Aorta (tissue), 5 donors: ENCODE data around the gene TERT. TPM values are rescaled to one million over a fixed set of nuclear protein-coding genes. Genes with fewer than 3 reads are reported as not detected.
"Not testable (repeated sequence)": the region's sequence is repeated elsewhere in the genome, so short reads cannot be mapped to it uniquely, and the experiment has no call there.

Experiments used
- ATAC-seq: fragments of 200-7000 bp; cut with Tn5 transposase; one replicate; pipeline ENCODE4 v1.9.1; 2022; ENCODE audit warnings: moderate library complexity; ENCODE audit not compliant: low FRiP score
- DNase-seq, 2 donors: peaks; one replicate each; pipeline ENCODE4 v3.0.0-alpha.2; 2020
- H3K27ac ChIP-seq, 2 donors: one replicate each; pipeline ENCODE4 v1.5.1; 2013; ENCODE audit warnings: low read length in 2 of 2, mild to moderate bottlenecking in 2 of 2, moderate library complexity in 2 of 2, control low read depth in 1 of 2, inconsistent platforms in 1 of 2, low read depth in 1 of 2
- H3K27me3 ChIP-seq, 2 donors: one replicate each; pipeline ENCODE4 v1.6.1; 2013; ENCODE audit warnings: control low read depth in 1 of 2, low read length in 1 of 2, mild to moderate bottlenecking in 1 of 2, moderate library complexity in 1 of 2; ENCODE audit not compliant: insufficient read depth in 2 of 2, control insufficient read depth in 1 of 2
- H3K36me3 ChIP-seq, 2 donors: one replicate each; pipeline ENCODE4 v1.6.1; 2013; ENCODE audit warnings: control low read depth in 1 of 2, low read length in 1 of 2, mild to moderate bottlenecking in 1 of 2; ENCODE audit not compliant: insufficient read depth in 2 of 2, control insufficient read depth in 1 of 2
- H3K4me1 ChIP-seq, 2 donors: one replicate each; pipeline ENCODE4 v1.6.1; 2013; ENCODE audit warnings: low read length in 2 of 2, control low read depth in 1 of 2, mild to moderate bottlenecking in 1 of 2, moderate library complexity in 1 of 2; ENCODE audit not compliant: insufficient read depth in 2 of 2, control insufficient read depth in 1 of 2
- H3K4me3 ChIP-seq, 2 donors: one replicate each; pipeline ENCODE4 v1.5.1; 2013; ENCODE audit warnings: low read length in 2 of 2, control low read depth in 1 of 2, mild to moderate bottlenecking in 1 of 2
- H3K9me3 ChIP-seq: one replicate; pipeline ENCODE4 v1.6.1; 2013; ENCODE audit warnings: mild to moderate bottlenecking, low read length; ENCODE audit not compliant: control insufficient read depth
- WGBS, 2 donors: extraction: QIAGEN DNeasy Blood & Tissue Kit; methylation state at CpG; one replicate each; pipeline ENCODE4 v1.1.7; 2013; 5-methylcytosine and 5-hydroxymethylcytosine counted together
- intact Hi-C, 2 donors: fragments of 100-400 bp; cut with DNase I; formaldehyde crosslinking; loops; one replicate each; pipeline versions ENCODE4 v1.14.2 to v1.15.0; 2022
- polyA plus RNA-seq, 2 donors: library from polyadenylated mRNA; stranded (reverse); fragments of 200-250 nt; gene quantifications; one replicate each; pipeline ENCODE4 v1.2.3, GENCODE V29; 2013
- total RNA-seq, 2 donors: library from RNA; stranded (reverse); fragmentation: NEBNext Ultra II Directional; extraction: Animal tissue kit (Norgen Biotek cat#: 25700); gene quantifications; one replicate each; pipeline ENCODE4 v1.2.1, GENCODE V29; 2021
- donor health status: healthy with polysubstance abuse.
- donor health status: Bipolar disorder and iron deficiency.
- donor health status: DM: no; HTN: no; CAD: no.
- donor health status: DM: no; HTN: no; CAD: no.
- donor health status: DM: yes; HTN: yes; CAD: no.

TERT gene
- total and polyA plus RNA-seq, 4 donors, result not detected

- 91 to 95% methylated on average over 14 of the region's 14 CpGs for WGBS, 2 donors
- ATAC-seq, result no peak
Measured at GRCh38 chr5:1333986-1334385, 39.1 kb upstream of the TERT start.

GRCh38 chr5:1333286-1333685, 38.4 kb upstream of the TERT start:
- ATAC-seq, H3K4me3 ChIP-seq, DNase-seq, H3K4me1 ChIP-seq, intact Hi-C loops, H3K9me3 ChIP-seq, H3K27me3 ChIP-seq, H3K27ac ChIP-seq: not testable (repeated sequence)
- 88 to 92% methylated on average over 5 of the region's 5 CpGs for WGBS, 2 donors
- peaks cover 0 to 11% of the 10 kb centered on the region in 2 donors for H3K36me3 ChIP-seq

More at GRCh38 chr5:1333986-1334385, 39.1 kb upstream of the TERT start:
- intact Hi-C loops, result no loop called here
- H3K36me3 ChIP-seq, result peaks cover 0 to 11% of the 10 kb centered on the region in 2 donors
- H3K4me3 ChIP-seq, result no peak overlapping the region
- H3K9me3 ChIP-seq, result no peaks in the 10 kb centered on the region
- no peaks in the 10 kb centered on the region for H3K27me3 ChIP-seq
- H3K27ac ChIP-seq, result no peak overlapping the region
- peak; percentile 26 to 57 for DNase-seq
- no peaks in the 10 kb centered on the region for H3K4me1 ChIP-seq

- Histone ChIP-seq H3K9me3 (no peaks in the 10 kb centered on the region), H3K27ac (no peak overlapping the region), H3K4me1 (no peaks in the 10 kb centered on the region), H3K36me3 (peaks cover 0 to 11% of the 10 kb centered on the region in 2 donors), H3K4me3 (no peak overlapping the region), H3K27me3 (no peaks in the 10 kb centered on the region)
- WGBS, 2 donors, result 82 to 87% methylated on average over 11 of the region's 11 CpGs
- intact Hi-C loops, result no loop called here
- DNase-seq (peak in 1 of 2 donors; percentile 30), ATAC-seq (no peak)
Measured at GRCh38 chr5:1332461-1333001, 37.7 kb upstream of the TERT start.

GRCh38 chr5:1331861-1332405, 37.1 kb upstream of the TERT start:
- intact Hi-C loops, result no loop called here
- ATAC-seq (no peak), DNase-seq (peak in 1 of 2 donors; percentile 20)
- WGBS, 2 donors, result 90% methylated on average over 11 of the region's 11 CpGs
- Histone ChIP-seq H3K9me3 (no peaks in the 10 kb centered on the region), H3K4me3 (no peak overlapping the region), H3K36me3 (peaks cover 0 to 9% of the 10 kb centered on the region in 2 donors), H3K4me1 (no peaks in the 10 kb centered on the region), H3K27ac (no peak overlapping the region), H3K27me3 (no peaks in the 10 kb centered on the region)

- WGBS, 2 donors, result 93 to 94% methylated on average over 35 of the region's 35 CpGs
- Histone ChIP-seq H3K4me1 (no peaks in the 10 kb centered on the region), H3K4me3 (no peak overlapping the region), H3K27me3 (no peaks in the 10 kb centered on the region), H3K27ac (no peak overlapping the region), H3K9me3 (no peaks in the 10 kb centered on the region), H3K36me3 (peaks cover 0 to 9% of the 10 kb centered on the region in 2 donors)
- ATAC-seq (peak; percentile 15), DNase-seq (peak; percentile 44 to 68)
- intact Hi-C loops, result no loop called here
Measured at GRCh38 chr5:1330847-1331831, 36.3 kb upstream of the TERT start.

- Histone ChIP-seq H3K27ac (no peak overlapping the region), H3K9me3 (no peaks in the 10 kb centered on the region), H3K4me1 (no peaks in the 10 kb centered on the region), H3K4me3 (no peak overlapping the region), H3K27me3 (no peaks in the 10 kb centered on the region), H3K36me3 (peaks cover 0 to 5% of the 10 kb centered on the region in 2 donors)
- intact Hi-C loops, result no loop called here
- 92 to 94% methylated on average over 23 of the region's 23 CpGs for WGBS, 2 donors
- ATAC-seq, result peak; percentile 29
- DNase-seq, result peak in 1 of 2 donors; percentile 64
Measured at GRCh38 chr5:1330146-1330846, 35.4 kb upstream of the TERT start.

- Histone ChIP-seq H3K4me3 (no peak overlapping the region), H3K4me1 (no peaks in the 10 kb centered on the region), H3K27ac (no peak overlapping the region), H3K27me3 (no peaks in the 10 kb centered on the region), H3K9me3 (no peaks in the 10 kb centered on the region), H3K36me3 (peaks cover 0 to 10% of the 10 kb centered on the region in 2 donors)
- DNase-seq (peak in 1 of 2 donors; percentile 69), ATAC-seq (no peak)
- intact Hi-C loops, result no loop called here
- WGBS, 2 donors, result 97% methylated on average over 9 of the region's 9 CpGs
Measured at GRCh38 chr5:1329111-1329579, 34.3 kb upstream of the TERT start.
